ENCODE results near the gene TRAM2.

The TRAM2 gene

DNA sequence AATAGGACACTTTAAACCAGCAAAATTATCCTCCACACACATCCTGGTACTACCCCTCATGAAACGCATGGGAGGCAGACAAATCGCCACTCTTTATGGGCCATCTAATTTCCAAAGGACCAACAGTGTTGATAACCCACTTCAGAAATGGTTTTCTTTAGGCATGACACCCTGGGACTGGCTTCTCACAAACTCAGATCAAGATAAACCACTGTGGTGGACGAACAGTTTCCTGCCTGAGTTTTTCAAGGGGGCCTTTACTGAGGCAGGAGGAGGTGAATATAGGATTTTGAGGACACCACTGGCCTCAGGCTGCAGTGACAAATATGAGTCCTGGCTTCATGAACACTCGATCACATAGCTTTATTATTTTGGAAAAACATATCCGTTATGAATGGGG, 26.0 kb downstream of the TRAM2 start:
- Histone ChIP-seq H3K4me2 (ENCODE audit: low read length) (peak overlapping the region; percentile 63), H3K4me3 (ENCODE audit: low read length) (no peak overlapping the region), H3K9ac (ENCODE audit: low read depth, low read length) (peak overlapping the region; percentile 76), H3K27me3 (ENCODE audit: control insufficient read depth, insufficient read depth, low read length) (no peaks in the 10 kb centered on the region), H3K9me3 (replicated peaks; ENCODE audit: low read length) (no peaks in the 10 kb centered on the region), H3K4me1 (ENCODE audit: control insufficient read depth, insufficient read depth, low read length) (peaks cover 99% of the 10 kb centered on the region), H3K36me3 (ENCODE audit: insufficient read depth, low read length) (peaks cover 74% of the 10 kb centered on the region)

DNA sequence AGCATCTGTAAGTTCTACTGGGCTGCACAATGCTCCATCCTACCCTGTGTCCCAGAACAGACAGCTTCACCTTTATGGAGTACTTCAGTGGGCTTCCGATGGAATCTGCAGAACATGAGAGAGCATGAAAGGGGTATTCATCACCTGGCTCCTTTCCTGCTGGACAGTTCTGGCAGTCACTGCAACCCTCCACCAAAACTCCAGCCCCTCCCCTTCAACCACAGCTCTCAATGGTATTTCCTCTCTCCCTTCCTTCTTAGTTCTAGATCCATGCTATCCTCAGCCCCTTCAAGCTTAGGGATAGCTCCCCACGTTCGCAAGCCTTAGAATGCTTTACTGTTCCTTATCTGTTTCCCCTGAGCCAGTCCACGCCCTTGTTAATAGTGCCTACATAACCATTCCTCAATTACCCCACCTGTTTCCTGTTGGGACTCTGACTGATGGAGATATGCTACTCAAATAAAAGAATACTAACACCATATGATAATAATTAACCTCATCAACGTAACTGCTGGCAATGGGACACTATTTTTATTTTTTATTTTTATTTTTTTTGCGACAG, 26.8 kb downstream of the TRAM2 start:
- H3K4me1 ChIP-seq (ENCODE audit: control insufficient read depth, insufficient read depth, low read length), result peaks cover 99% of the 10 kb centered on the region
- H3K27me3 ChIP-seq (ENCODE audit: control insufficient read depth, insufficient read depth, low read length), result no peaks in the 10 kb centered on the region
- no peaks in the 10 kb centered on the region for H3K9me3 ChIP-seq (replicated peaks; ENCODE audit: low read length)
- no peak overlapping the region for H3K4me3 ChIP-seq (ENCODE audit: low read length)
- H3K9ac ChIP-seq (ENCODE audit: low read depth, low read length), result peak overlapping the region; percentile 10
- H3K4me2 ChIP-seq (ENCODE audit: low read length), result peak overlapping the region; percentile 11
- H3K36me3 ChIP-seq (ENCODE audit: insufficient read depth, low read length), result peaks cover 81% of the 10 kb centered on the region

DNA sequence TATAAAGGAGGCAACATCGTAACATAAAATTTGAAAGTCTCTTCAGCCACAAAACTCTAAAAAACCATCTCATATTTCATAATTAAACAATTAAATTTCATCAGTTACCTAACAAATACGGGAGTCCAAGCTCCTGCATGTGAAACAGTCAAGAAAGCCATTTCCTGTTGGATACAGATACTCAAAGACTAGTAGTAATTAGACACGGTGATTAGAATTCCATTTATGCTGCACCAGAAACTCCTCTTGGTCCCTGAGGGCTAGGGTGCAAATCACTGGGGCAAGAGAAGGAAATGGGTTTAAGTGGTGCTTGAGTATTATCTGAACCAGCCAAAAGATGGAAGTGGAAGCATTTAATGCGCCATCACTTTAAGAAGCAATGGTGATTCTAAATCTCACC, 27.4 kb downstream of the TRAM2 start:
- Histone ChIP-seq H3K9ac (ENCODE audit: low read depth, low read length) (peak overlapping the region; percentile 10), H3K4me1 (ENCODE audit: control insufficient read depth, insufficient read depth, low read length) (peaks cover 99% of the 10 kb centered on the region), H3K9me3 (replicated peaks; ENCODE audit: low read length) (no peaks in the 10 kb centered on the region), H3K4me3 (ENCODE audit: low read length) (no peak overlapping the region), H3K27me3 (ENCODE audit: control insufficient read depth, insufficient read depth, low read length) (no peaks in the 10 kb centered on the region), H3K4me2 (ENCODE audit: low read length) (no peak overlapping the region), H3K36me3 (ENCODE audit: insufficient read depth, low read length) (peaks cover 81% of the 10 kb centered on the region)

DNA sequence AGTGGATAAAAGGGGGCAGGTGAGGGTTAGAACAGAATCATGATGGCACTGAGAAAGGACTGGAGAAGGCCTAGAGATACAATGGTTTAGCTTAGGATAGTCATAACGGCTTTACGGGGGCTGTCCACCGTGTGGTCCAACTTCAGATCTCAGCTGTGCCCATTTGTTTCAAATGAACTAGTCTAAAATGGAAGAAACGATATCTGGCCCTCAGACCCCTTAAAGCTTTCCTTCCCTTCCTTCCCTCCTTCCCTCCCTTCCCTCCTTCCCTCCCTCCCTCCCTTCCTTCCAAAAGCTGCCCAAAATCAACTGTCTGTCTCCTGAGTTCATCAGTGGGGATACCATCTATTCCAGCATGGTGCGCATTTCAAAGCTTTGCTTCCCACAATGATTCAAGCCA, 27.9 kb downstream of the TRAM2 start:
- Histone ChIP-seq H3K9me3 (replicated peaks; ENCODE audit: low read length) (no peaks in the 10 kb centered on the region), H3K36me3 (ENCODE audit: insufficient read depth, low read length) (peaks cover 79% of the 10 kb centered on the region), H3K4me3 (ENCODE audit: low read length) (no peak overlapping the region), H3K27me3 (ENCODE audit: control insufficient read depth, insufficient read depth, low read length) (no peaks in the 10 kb centered on the region), H3K9ac (ENCODE audit: low read depth, low read length) (peak overlapping the region; percentile 2), H3K4me2 (ENCODE audit: low read length) (no peak overlapping the region), H3K4me1 (ENCODE audit: control insufficient read depth, insufficient read depth, low read length) (peaks cover 99% of the 10 kb centered on the region)

DNA sequence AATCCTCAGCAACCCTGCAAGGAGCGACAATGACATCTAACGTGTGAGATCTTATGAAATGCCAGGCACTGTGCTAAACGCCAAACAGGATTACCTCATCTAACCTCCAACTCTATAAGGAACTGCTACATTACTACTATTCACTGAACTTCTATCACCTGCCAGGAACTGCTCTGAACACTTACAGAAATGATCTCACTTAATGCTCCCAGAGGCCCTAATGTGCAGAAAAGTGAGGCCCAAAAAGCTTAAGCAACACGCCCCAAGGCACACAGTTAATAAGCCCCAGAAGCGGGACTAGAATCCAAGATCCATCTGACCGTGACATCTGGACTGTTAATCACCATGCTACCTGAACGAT, 28.5 kb downstream of the TRAM2 start:
- no peak overlapping the region for H3K4me3 ChIP-seq (ENCODE audit: low read length)
- peak overlapping the region; percentile 24 for H3K4me2 ChIP-seq (ENCODE audit: low read length)
- H3K9ac ChIP-seq (ENCODE audit: low read depth, low read length), result peak overlapping the region; percentile 47
- no peaks in the 10 kb centered on the region for H3K27me3 ChIP-seq (ENCODE audit: control insufficient read depth, insufficient read depth, low read length)
- peaks cover 73% of the 10 kb centered on the region for H3K36me3 ChIP-seq (ENCODE audit: insufficient read depth, low read length)
- no peaks in the 10 kb centered on the region for H3K9me3 ChIP-seq (replicated peaks; ENCODE audit: low read length)
- peaks cover 99% of the 10 kb centered on the region for H3K4me1 ChIP-seq (ENCODE audit: control insufficient read depth, insufficient read depth, low read length)

DNA sequence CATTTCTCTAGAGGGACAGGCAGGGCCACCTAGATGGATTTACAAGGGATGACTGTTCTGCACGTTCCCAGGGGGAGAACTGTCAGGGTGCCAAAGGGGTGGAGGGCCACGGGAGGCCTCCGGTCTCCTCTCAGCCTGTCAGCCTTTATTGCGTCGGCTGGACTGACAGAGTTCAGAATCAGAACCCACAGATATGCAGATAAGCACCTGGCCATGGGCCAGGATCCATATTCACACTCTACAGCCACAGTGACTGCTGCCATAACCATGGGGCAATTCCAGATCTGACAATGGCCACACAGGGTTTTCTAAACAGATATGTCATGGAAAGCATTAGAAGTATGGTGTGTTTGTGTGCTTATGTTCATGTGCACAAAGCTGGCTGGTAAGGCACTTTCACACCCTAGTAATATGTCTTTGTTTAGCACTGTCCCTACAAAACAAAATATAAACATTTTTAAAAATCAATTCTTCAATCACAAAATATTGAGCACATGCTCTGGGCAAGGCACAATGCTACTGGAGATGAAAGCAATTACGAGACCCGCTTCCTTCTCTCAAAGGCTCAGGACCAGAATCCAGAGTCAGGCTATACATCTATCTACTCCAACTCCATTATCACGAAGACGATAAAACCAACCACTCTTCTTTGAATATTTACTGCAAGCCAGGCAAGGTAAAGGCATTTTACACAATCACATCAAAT, 29.1 kb downstream of the TRAM2 start:
- Histone ChIP-seq H3K4me1 (ENCODE audit: control insufficient read depth, insufficient read depth, low read length) (peaks cover 98% of the 10 kb centered on the region), H3K27me3 (ENCODE audit: control insufficient read depth, insufficient read depth, low read length) (no peaks in the 10 kb centered on the region), H3K9ac (ENCODE audit: low read depth, low read length) (peak overlapping the region; percentile 47), H3K36me3 (ENCODE audit: insufficient read depth, low read length) (peaks cover 67% of the 10 kb centered on the region), H3K4me2 (ENCODE audit: low read length) (peak overlapping the region; percentile 24), H3K4me3 (ENCODE audit: low read length) (peak overlapping the region; percentile 18), H3K9me3 (replicated peaks; ENCODE audit: low read length) (no peaks in the 10 kb centered on the region)

DNA sequence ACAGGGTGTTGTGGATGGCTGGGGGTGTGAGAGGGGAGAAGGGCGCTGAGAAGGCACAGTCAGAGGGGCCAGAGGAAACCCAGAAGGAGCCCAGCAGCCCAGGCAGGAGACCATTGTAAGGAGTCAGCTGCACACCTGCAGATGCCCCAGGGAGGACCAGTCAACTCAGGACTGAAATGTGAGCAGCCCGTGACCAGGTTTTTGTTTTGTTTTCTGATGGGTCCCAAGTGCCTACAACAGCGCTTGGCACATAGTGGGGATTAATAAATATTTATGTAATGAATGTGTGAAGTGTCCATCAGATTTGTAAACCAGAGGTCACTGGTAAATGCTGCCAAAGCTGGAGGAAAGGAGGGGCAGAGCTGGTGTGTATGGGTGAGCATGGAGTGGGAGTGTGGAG, 30.2 kb downstream of the TRAM2 start:
- H3K9me3 ChIP-seq (replicated peaks; ENCODE audit: low read length), result no peaks in the 10 kb centered on the region
- H3K4me1 ChIP-seq (ENCODE audit: control insufficient read depth, insufficient read depth, low read length), result peaks cover 98% of the 10 kb centered on the region
- no peak overlapping the region for H3K4me2 ChIP-seq (ENCODE audit: low read length)
- H3K9ac ChIP-seq (ENCODE audit: low read depth, low read length), result peak overlapping the region; percentile 47
- no peak overlapping the region for H3K4me3 ChIP-seq (ENCODE audit: low read length)
- no peaks in the 10 kb centered on the region for H3K27me3 ChIP-seq (ENCODE audit: control insufficient read depth, insufficient read depth, low read length)
- H3K36me3 ChIP-seq (ENCODE audit: insufficient read depth, low read length), result peaks cover 66% of the 10 kb centered on the region

DNA sequence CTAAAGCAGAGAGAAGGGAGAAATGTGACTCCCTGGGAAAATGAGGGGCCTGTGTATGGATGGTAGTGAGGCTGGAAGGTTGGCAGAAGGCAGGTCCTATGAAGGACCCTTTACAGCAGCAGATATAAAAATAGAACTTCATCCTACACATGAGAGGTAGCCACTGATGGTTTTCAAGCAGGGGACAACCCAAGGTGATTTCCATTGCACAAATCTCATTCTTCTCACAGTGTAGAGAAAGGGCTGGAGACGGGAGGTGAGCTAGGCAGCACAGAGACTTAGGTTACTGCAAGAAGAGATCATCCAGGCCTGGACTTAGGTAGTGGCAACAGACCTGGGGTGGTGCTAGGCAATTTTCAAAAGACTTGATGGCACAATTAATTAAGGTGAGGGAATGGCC, 30.7 kb downstream of the TRAM2 start:
- Histone ChIP-seq H3K4me1 (ENCODE audit: control insufficient read depth, insufficient read depth, low read length) (peaks cover 98% of the 10 kb centered on the region), H3K4me2 (ENCODE audit: low read length) (peak overlapping the region; percentile 61), H3K9ac (ENCODE audit: low read depth, low read length) (peak overlapping the region; percentile 83), H3K27me3 (ENCODE audit: control insufficient read depth, insufficient read depth, low read length) (no peaks in the 10 kb centered on the region), H3K36me3 (ENCODE audit: insufficient read depth, low read length) (peaks cover 69% of the 10 kb centered on the region), H3K9me3 (replicated peaks; ENCODE audit: low read length) (no peaks in the 10 kb centered on the region), H3K4me3 (ENCODE audit: low read length) (no peak overlapping the region)

DNA sequence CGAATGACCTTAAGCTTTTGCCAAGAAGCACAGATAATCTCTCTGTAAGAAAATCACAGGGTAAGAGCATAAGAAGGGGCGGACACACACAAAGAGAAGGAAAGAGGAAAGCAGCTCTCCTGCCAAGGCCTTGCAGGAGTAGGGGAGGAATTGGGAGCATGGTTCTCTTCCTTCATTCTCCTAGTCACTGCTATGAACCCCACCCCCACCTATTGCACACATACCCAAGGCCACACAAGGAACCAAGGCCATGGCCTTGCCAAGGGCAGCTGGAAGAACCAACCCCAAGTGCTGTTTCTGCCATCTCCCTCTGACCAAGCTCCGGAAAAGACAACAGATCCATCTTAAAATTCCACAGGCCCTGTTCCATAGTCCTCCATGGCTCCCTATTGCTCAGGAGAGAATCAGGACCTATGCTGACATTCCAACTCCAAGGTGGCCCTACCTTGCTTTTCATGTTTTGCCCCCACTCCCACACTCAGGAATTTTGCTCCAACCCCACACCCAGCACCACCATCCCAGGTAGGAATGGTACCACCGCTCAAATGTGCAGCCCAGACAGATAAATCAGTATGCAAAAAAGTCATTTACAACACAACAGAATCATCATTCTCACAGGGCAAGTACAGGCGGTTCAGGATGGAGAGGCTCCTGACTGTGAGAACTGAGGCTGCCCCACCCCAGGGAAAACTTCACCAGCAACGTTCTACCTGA, 31.3 kb downstream of the TRAM2 start:
- Histone ChIP-seq H3K4me1 (ENCODE audit: control insufficient read depth, insufficient read depth, low read length) (peaks cover 98% of the 10 kb centered on the region), H3K9me3 (replicated peaks; ENCODE audit: low read length) (no peaks in the 10 kb centered on the region), H3K4me3 (ENCODE audit: low read length) (no peak overlapping the region), H3K27me3 (ENCODE audit: control insufficient read depth, insufficient read depth, low read length) (no peaks in the 10 kb centered on the region), H3K4me2 (ENCODE audit: low read length) (peak overlapping the region; percentile 61), H3K36me3 (ENCODE audit: insufficient read depth, low read length) (peaks cover 70% of the 10 kb centered on the region), H3K9ac (ENCODE audit: low read depth, low read length) (peak overlapping the region; percentile 83)

DNA sequence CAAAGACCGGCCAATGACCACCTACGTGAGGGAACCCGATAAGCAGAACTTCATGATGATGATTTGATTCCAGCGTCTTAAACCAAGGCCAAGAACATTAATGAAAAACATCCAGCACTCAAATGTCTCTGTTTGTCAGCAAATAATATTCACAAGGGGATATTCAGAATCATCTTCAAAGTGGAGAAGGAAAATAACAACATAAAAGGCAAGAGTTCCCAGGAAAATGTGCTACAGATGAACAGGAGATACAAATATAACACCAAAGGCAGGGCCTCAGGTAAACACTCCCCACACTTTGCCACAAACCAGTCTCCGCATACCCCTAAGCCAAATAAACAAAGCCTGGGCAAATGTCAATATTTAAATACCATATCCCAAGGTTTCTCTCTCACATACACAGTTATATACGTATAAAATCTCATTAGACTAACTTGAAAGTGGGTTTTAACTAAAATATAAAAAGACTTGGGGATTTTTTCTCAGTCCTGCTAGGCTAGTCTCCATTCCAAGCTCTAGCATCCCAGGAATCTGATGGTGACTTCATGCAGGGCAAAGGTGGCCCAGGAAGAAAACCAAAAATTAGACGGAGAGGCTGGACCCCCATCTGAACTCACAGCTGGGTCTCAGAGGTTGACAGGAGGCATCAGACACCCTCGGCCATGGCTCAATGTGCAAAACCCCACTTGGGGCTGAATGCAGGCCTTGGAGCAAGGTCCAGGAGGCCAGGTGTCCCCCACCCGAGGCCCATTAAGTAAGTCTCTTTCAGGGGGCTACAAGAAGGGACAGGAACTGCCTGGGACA, 32.1 kb downstream of the TRAM2 start:
- Histone ChIP-seq H3K4me3 (ENCODE audit: low read length) (peak overlapping the region; percentile 12), H3K27me3 (ENCODE audit: control insufficient read depth, insufficient read depth, low read length) (no peaks in the 10 kb centered on the region), H3K9ac (ENCODE audit: low read depth, low read length) (peak overlapping the region; percentile 83), H3K9me3 (replicated peaks; ENCODE audit: low read length) (no peaks in the 10 kb centered on the region), H3K4me1 (ENCODE audit: control insufficient read depth, insufficient read depth, low read length) (peaks cover 98% of the 10 kb centered on the region), H3K4me2 (ENCODE audit: low read length) (peak overlapping the region; percentile 61), H3K36me3 (ENCODE audit: insufficient read depth, low read length) (peaks cover 66% of the 10 kb centered on the region)

Measured in skeletal muscle satellite cell (primary cell).